Stimulated activated CD4-positive, alpha-beta T cell treated with anti-CD3 and anti-CD28 coated beads, Interleukin-4, amount 100 ng/mL, for 4 hours (primary cell): ENCODE results near the gene LIPA.
"Not testable (repeated sequence)": the region's sequence is repeated elsewhere in the genome, so short reads cannot be mapped to it uniquely, and the experiment has no call there.

Experiments used
- DNase-seq, 2 experiments: peaks; one replicate each; pipeline ENCODE4 v3.0.0-alpha.2; 2020

LIPA gene

GRCh38 chr10:89207181-89207800 is 44.3 kb downstream of the LIPA start, which contains the start of gene CH25H:
Gene CH25H (minus strand): TSS chr10:89207317. CDS start chr10:89207292, 25 bp downstream.
- DNase-seq = peak; percentile 47 to 50

- DNase-seq = peak in 1 of 2 experiments; percentile 13
Observed at GRCh38 chr10:89206402-89207180, 45.0 kb downstream of the LIPA start.

GRCh38 chr10:89204621-89205185 is 46.9 kb downstream of the LIPA start:
- DNase-seq = no peak

- no peak for DNase-seq
Observed at GRCh38 chr10:89203237-89203636, 48.3 kb downstream of the LIPA start.

- DNase-seq = no peak
Observed at GRCh38 chr10:89202033-89202425, 49.5 kb downstream of the LIPA start.

GRCh38 chr10:89201345-89202032 is 50.1 kb downstream of the LIPA start:
- DNase-seq = no peak

- DNase-seq = no peak
Observed at GRCh38 chr10:89197473-89197872, 54.1 kb downstream of the LIPA start.

- DNase-seq = not testable (repeated sequence)
Observed at GRCh38 chr10:89191301-89191700, 60.3 kb downstream of the LIPA start.

- no peak for DNase-seq
Observed at GRCh38 chr10:89189211-89189734, 62.3 kb downstream of the LIPA start.

GRCh38 chr10:89185658-89186057 is 65.9 kb downstream of the LIPA start:
- DNase-seq = no peak

GRCh38 chr10:89184638-89185037 is 66.9 kb downstream of the LIPA start:
- no peak for DNase-seq

GRCh38 chr10:89183571-89183970 is 68.0 kb downstream of the LIPA start:
- DNase-seq = no peak

GRCh38 chr10:89182894-89183293 is 68.7 kb downstream of the LIPA start:
- no peak for DNase-seq

- no peak for DNase-seq
Observed at GRCh38 chr10:89175816-89176215, 75.8 kb downstream of the LIPA start.

GRCh38 chr10:89173075-89173474 is 78.5 kb downstream of the LIPA start:
- no peak for DNase-seq

GRCh38 chr10:89171996-89172395 is 79.6 kb downstream of the LIPA start:
- no peak for DNase-seq

GRCh38 chr10:89171263-89171872 is 80.2 kb downstream of the LIPA start:
- no peak for DNase-seq

- not testable (repeated sequence) for DNase-seq
Observed at GRCh38 chr10:89168354-89168900, 83.1 kb downstream of the LIPA start.

- DNase-seq = no peak
Observed at GRCh38 chr10:89167915-89168314, 83.7 kb downstream of the LIPA start.

- DNase-seq = no peak
Observed at GRCh38 chr10:89165923-89166322, 85.7 kb downstream of the LIPA start.

- DNase-seq = no peak
Observed at GRCh38 chr10:89164920-89165319, 86.7 kb downstream of the LIPA start.

GRCh38 chr10:89164080-89164479 is 87.5 kb downstream of the LIPA start:
- no peak for DNase-seq
